H1 (cell line): ENCODE results near the gene EED. TPM values are rescaled to one million over a fixed set of nuclear protein-coding genes. Genes with fewer than 3 reads are reported as not detected.

Source experiments
- CTCF ChIA-PET: fragments of 300-600 bp; sonication (Branson Sonifier 250); formaldehyde crosslinking; loops from one replicate; lab custom pipeline; 2021; ENCODE audit not compliant: partially characterized antibody; lab: Charles Lee
- POLR2A ChIA-PET: fragments of 300-600 bp; sonication (Branson Sonifier 250); formaldehyde crosslinking; loops from one replicate; lab custom pipeline; 2021; ENCODE audit warnings: inconsistent platforms; ENCODE audit not compliant: partially characterized antibody; lab: Charles Lee
- DNase-seq, 2 experiments: peaks; one replicate each; pipeline versions ENCODE4 v3.0.0 to v3.0.0-alpha.2; 2010 to 2022; ENCODE audit warnings: low spot score in 2 of 2, low read depth in 1 of 2, mixed read lengths in 1 of 2
- FAIRE-seq: peaks from 2 replicates; lab custom pipeline; 2011; peaks lifted over from hg19 to GRCh38; lab: Jason Lieb, UNC
- H2AFZ ChIP-seq: 2 replicates; pipeline ENCODE4 v1.8.1; 2012; ENCODE audit warnings: low read length, inconsistent platforms
- H2AK5ac ChIP-seq: 2 replicates; pipeline ENCODE4 v1.6.1; 2013; ENCODE audit warnings: low read depth, low read length
- H2BK120ac ChIP-seq: replicated peaks from 2 replicates; pipeline ENCODE3; 2013; ENCODE audit warnings: low read depth, low read length, inconsistent platforms
- H2BK12ac ChIP-seq: 2 replicates; pipeline ENCODE4 v1.6.1; 2013; ENCODE audit warnings: low read depth, low read length
- H2BK15ac ChIP-seq: 2 replicates; pipeline ENCODE4 v1.6.1; 2013; ENCODE audit warnings: low read length
- H2BK20ac ChIP-seq: 2 replicates; pipeline ENCODE4 v1.6.1; 2013; ENCODE audit warnings: low read length
- H2BK5ac ChIP-seq: 2 replicates; pipeline ENCODE4 v1.6.1; 2013; ENCODE audit warnings: low read depth, low read length
- H3K14ac ChIP-seq: 2 replicates; pipeline ENCODE4 v1.6.1; 2013; ENCODE audit warnings: inconsistent platforms; ENCODE audit not compliant: insufficient read length
- H3K18ac ChIP-seq: 2 replicates; pipeline ENCODE4 v1.6.1; 2013; ENCODE audit warnings: low read length; ENCODE audit errors: extremely low read depth
- H3K23ac ChIP-seq: 2 replicates; pipeline ENCODE4 v1.6.1; 2013; ENCODE audit warnings: inconsistent platforms; ENCODE audit not compliant: insufficient read length
- H3K23me2 ChIP-seq: 2 replicates; pipeline ENCODE4 v1.6.1; 2013; ENCODE audit warnings: low read depth, low read length
- H3K27ac ChIP-seq: 2 replicates; pipeline ENCODE4 v1.6.1; 2011; ENCODE audit warnings: low read depth, low read length, inconsistent platforms
- H3K27me3 ChIP-seq, 4 experiments: replicated peaks in 1 of 4; 1 replicate in 1 of 4; 2 replicates in 3 of 4; pipeline versions ENCODE4 v1.6.1 to v1.8.1; 2011 to 2013; ENCODE audit warnings: low read length in 3 of 4, mild to moderate bottlenecking in 3 of 4, inconsistent platforms in 2 of 4, mixed read lengths in 2 of 4, moderate library complexity in 1 of 4; ENCODE audit not compliant: control insufficient read depth in 3 of 4, insufficient read depth in 3 of 4; ENCODE audit errors: extremely low read depth in 1 of 4
- H3K36me3 ChIP-seq, 4 experiments: 2 replicates each; pipeline versions ENCODE4 v1.6.1 to v1.8.1; 2011 to 2013; ENCODE audit warnings: mild to moderate bottlenecking in 4 of 4, low read length in 3 of 4, moderate library complexity in 2 of 4, control low read depth in 1 of 4, inconsistent platforms in 1 of 4; ENCODE audit not compliant: insufficient read depth in 4 of 4, control insufficient read depth in 2 of 4
- H3K4ac ChIP-seq: replicated peaks from 2 replicates; pipeline ENCODE3; 2013; ENCODE audit warnings: low read length, low read depth, mixed read lengths, inconsistent platforms; ENCODE audit not compliant: insufficient read length
- H3K4me1 ChIP-seq, 4 experiments: replicated peaks in 1 of 4; 1 replicate in 1 of 4; 2 replicates in 3 of 4; pipeline versions ENCODE4 v1.6.1 to v1.8.1; 2011 to 2013; ENCODE audit warnings: low read length in 3 of 4, inconsistent platforms in 2 of 4, mixed read lengths in 1 of 4; ENCODE audit not compliant: insufficient read depth in 4 of 4, control insufficient read depth in 3 of 4
- H3K4me2 ChIP-seq, 2 experiments: 2 replicates each; pipeline versions ENCODE4 v1.6.1 to v1.8.1; 2011 to 2013; ENCODE audit warnings: low read depth in 2 of 2, low read length in 2 of 2, control low read depth in 1 of 2, inconsistent platforms in 1 of 2, mild to moderate bottlenecking in 1 of 2; ENCODE audit not compliant: insufficient read depth in 1 of 2
- H3K4me3 ChIP-seq, 4 experiments: fragments of 200-600, 300-600 bp in 1 of 4; sonication (generic), shearing (Covaris generic), sonication (Bioruptor Twin) in 1 of 4; 2 replicates each; pipeline versions ENCODE4 v1.5.1 to v1.8.1; 2011 to 2016; ENCODE audit warnings: low read length in 4 of 4, low read depth in 3 of 4, control low read depth in 2 of 4, inconsistent platforms in 2 of 4, mild to moderate bottlenecking in 2 of 4, mixed read lengths in 1 of 4, moderate library complexity in 1 of 4; ENCODE audit not compliant: insufficient read depth in 2 of 4; ENCODE audit errors: extremely low read depth in 1 of 4
- H3K56ac ChIP-seq: replicated peaks from 2 replicates; pipeline ENCODE3; 2013; ENCODE audit warnings: low read depth, mild to moderate bottlenecking, mixed read lengths, low read length, inconsistent platforms; ENCODE audit not compliant: insufficient read length
- H3K79me1 ChIP-seq: 2 replicates; pipeline ENCODE4 v1.6.1; 2013; ENCODE audit warnings: low read depth, low read length, control low read depth
- H3K79me2 ChIP-seq, 2 experiments: 2 replicates each; pipeline versions ENCODE4 v1.6.1 to v1.8.1; 2012 to 2013; ENCODE audit warnings: low read length in 2 of 2, mild to moderate bottlenecking in 2 of 2, inconsistent platforms in 1 of 2; ENCODE audit not compliant: insufficient read depth in 2 of 2, control insufficient read depth in 1 of 2
- H3K9ac ChIP-seq, 4 experiments: replicated peaks in 1 of 4; 1 replicate in 1 of 4; 2 replicates in 3 of 4; pipeline versions ENCODE4 v1.6.1 to v1.8.1; 2011 to 2013; ENCODE audit warnings: low read depth in 3 of 4, low read length in 3 of 4, control low read depth in 2 of 4, mild to moderate bottlenecking in 2 of 4, moderate library complexity in 2 of 4, inconsistent platforms in 1 of 4; ENCODE audit errors: extremely low read depth in 1 of 4
- H3K9me3 ChIP-seq, 2 experiments: 2 replicates each; pipeline versions ENCODE4 v1.6.1 to v1.8.1; 2012 to 2013; ENCODE audit warnings: mild to moderate bottlenecking in 2 of 2, moderate library complexity in 2 of 2, control low read depth in 1 of 2, inconsistent platforms in 1 of 2, low read depth in 1 of 2, low read length in 1 of 2, mixed read lengths in 1 of 2; ENCODE audit not compliant: insufficient read depth in 2 of 2
- H4K20me1 ChIP-seq, 2 experiments: replicated peaks in 1 of 2; 2 replicates each; pipeline versions ENCODE3 to v1.8.1; 2011 to 2013; ENCODE audit warnings: inconsistent platforms in 2 of 2, low read length in 2 of 2, mild to moderate bottlenecking in 1 of 2; ENCODE audit not compliant: insufficient read depth in 2 of 2, control insufficient read depth in 1 of 2
- H4K5ac ChIP-seq: 2 replicates; pipeline ENCODE4 v1.6.1; 2013; ENCODE audit warnings: low read length, low read depth, mixed read lengths, inconsistent platforms; ENCODE audit not compliant: insufficient read length
- H4K8ac ChIP-seq: 2 replicates; pipeline ENCODE4 v1.8.0; 2013; ENCODE audit warnings: mild to moderate bottlenecking, moderate library complexity, low read length, inconsistent platforms; ENCODE audit not compliant: insufficient read depth; ENCODE audit errors: extremely low read depth
- H4K91ac ChIP-seq: replicated peaks from 2 replicates; pipeline ENCODE3; 2013; ENCODE audit warnings: low read length, mixed read lengths, inconsistent platforms; ENCODE audit not compliant: insufficient read length
- CTCF ChIP-seq, 3 experiments: IDR thresholded peaks; 1 replicate in 2 of 3; 2 replicates in 1 of 3; pipeline versions ENCODE4 v1.5.1 to v1.6.1; 2011; ENCODE audit warnings: low read length in 3 of 3, mild to moderate bottlenecking in 3 of 3, inconsistent platforms in 2 of 3, low read depth in 1 of 3, moderate library complexity in 1 of 3; ENCODE audit not compliant: insufficient read depth in 1 of 3; ENCODE audit errors: control extremely low read depth in 1 of 3
- TAF7 ChIP-seq: optimal IDR thresholded peaks from 2 replicates; pipeline ENCODE3; 2011; ENCODE audit warnings: low read depth, mild to moderate bottlenecking, inconsistent platforms, low read length, moderate library complexity, borderline replicate concordance
- TCF12 ChIP-seq: IDR thresholded peaks from 2 replicates; pipeline ENCODE4 v1.6.1; 2011; ENCODE audit warnings: low read depth, mild to moderate bottlenecking, low read length
- TEAD4 ChIP-seq: IDR thresholded peaks from 2 replicates; pipeline ENCODE4 v1.6.1; 2012; ENCODE audit warnings: low read depth, low read length, inconsistent platforms, mixed read lengths
- YY1 ChIP-seq: IDR thresholded peaks from 2 replicates; pipeline ENCODE4 v1.6.1; 2011; ENCODE audit warnings: low read depth, mild to moderate bottlenecking, low read length
- WGBS, 2 experiments: shearing (Covaris generic) in 1 of 2; methylation state at CpG; one replicate each; pipeline versions ENCODE4 v1.1.6 to v1.1.7; 2013 to 2015; ENCODE audit warnings: low lambda C conversion rate in 2 of 2, mixed read lengths in 2 of 2, inconsistent platforms in 1 of 2, low coverage in 1 of 2, missing lambda C conversion rate in 1 of 2; ENCODE audit not compliant: insufficient replicate concordance in 2 of 2, insufficient coverage in 1 of 2, insufficient read length in 1 of 2; ENCODE audit errors: extremely low coverage in 1 of 2, missing lambda C conversion rate in 1 of 2; 5-methylcytosine and 5-hydroxymethylcytosine counted together
- polyA plus RNA-seq, 7 experiments: library from polyadenylated mRNA; depleted of rRNA in 3 of 7; stranded (reverse) in 5 of 7; unstranded in 2 of 7; fragments of >200 nt in 5 of 7; fragments of 200-250 nt in 2 of 7; gene quantifications; 1 replicate in 5 of 7; 2 replicates in 1 of 7; 4 replicates in 1 of 7; pipeline versions ENCODE4 v1.2.1 to v1.2.3, GENCODE V29; 2011 to 2013; ENCODE audit warnings: missing spikeins in 2 of 7, mixed read lengths in 2 of 7
- total RNA-seq: library from RNA; stranded (reverse); fragmentation: NEBNext Ultra II Directional; extraction: Animal tissue kit (Norgen Biotek cat#: 25700); gene quantifications from 2 replicates; pipeline ENCODE4 v1.2.1, GENCODE V29; 2021

The EED gene
- total and polyA plus RNA-seq, 2 of the 8 experiments (the other 6 are each of a cell fraction or from before 2014, with no cell fraction given), result 12.6 to 26.9 TPM

GRCh38 chr11:86241956-86242535, 2.5 kb upstream of the EED start:
- H3K9ac ChIP-seq, result no peak overlapping the region
- DNase-seq, result no peak
- no peaks in the 10 kb centered on the region for H3K36me3 ChIP-seq
- peaks cover 0 to 16% of the 10 kb centered on the region in 2 experiments; a peak in 2 of 4 replicates for H3K79me2 ChIP-seq
- H2AK5ac ChIP-seq, result no peak overlapping the region
- H2AFZ ChIP-seq, result no peak overlapping the region
- no peak overlapping the region for H3K23ac ChIP-seq
- H4K8ac ChIP-seq, result no peak overlapping the region
- H3K79me1 ChIP-seq, result no peaks in the 10 kb centered on the region
- no peak overlapping the region for H3K14ac ChIP-seq
- no peak overlapping the region for H2BK120ac ChIP-seq
- H3K18ac ChIP-seq, result no peak overlapping the region
- no peak overlapping the region for H3K4me2 ChIP-seq
- no peaks in the 10 kb centered on the region for H3K23me2 ChIP-seq
- H3K4me1 ChIP-seq, result peaks cover 0 to 4% (median 0%) of the 10 kb centered on the region in 4 experiments; a peak in 3 of 7 replicates
- CTCF ChIA-PET, result interaction anchor here (0.7 to 1.6 kb wide), 4 partner anchors 13 to 43 kb away, joined by 3 to 5 read pairs (median 4); no protein-coding TSS in a partner anchor
- H3K56ac ChIP-seq, result no peak overlapping the region
- no peak for FAIRE-seq
- H2BK5ac ChIP-seq, result no peak overlapping the region
- no peak overlapping the region for H4K91ac ChIP-seq
- TF ChIP-seq TEAD4, result no peak
- no peak for TF ChIP-seq TCF12
- no peak for TF ChIP-seq YY1
- no peak for TF ChIP-seq TAF7
- TF ChIP-seq CTCF (IDR thresholded peaks at IDR 0.05; ENCODE audit: control extremely low read depth in 1 of 3, insufficient read depth in 1 of 3, low read depth in 1 of 3, low read length in 3 of 3), result no peak
- H3K4me3 ChIP-seq, result no peak overlapping the region
- WGBS, 2 experiments, result 81% methylated on average over 4 of the region's 4 CpGs; no CpG with 5 or more reads in 1 of the 2 experiments
- H3K9me3 ChIP-seq, result no peaks in the 10 kb centered on the region
- H4K20me1 ChIP-seq, result no peaks in the 10 kb centered on the region
- no peak overlapping the region for H2BK20ac ChIP-seq
- no peaks in the 10 kb centered on the region for H3K27me3 ChIP-seq
- no peak overlapping the region for H3K27ac ChIP-seq
- H2BK15ac ChIP-seq, result no peak overlapping the region; the same call in 1 of the 2 replicates
- POLR2A ChIA-PET, result no interaction called here
- no peak overlapping the region for H2BK12ac ChIP-seq
- no peak overlapping the region for H3K4ac ChIP-seq
- no peak overlapping the region for H4K5ac ChIP-seq
